Nucleus accumbens (tissue), 56 donors: ENCODE data around the gene FXR2.

ENCODE experiments used
- DNase-seq, 56 donors: peaks; one replicate each; lab custom pipeline; 2025; lab: John Stamatoyannopoulos, UW

Gene FXR2

GRCh38 chr17:7557147-7557764 lies 57.4 kb downstream of the FXR2 start:
- no peak for DNase-seq

- DNase-seq, result no peak
Measured at GRCh38 chr17:7556627-7557026, 58.1 kb downstream of the FXR2 start.

- no peak for DNase-seq
Measured at GRCh38 chr17:7555320-7555948, 59.3 kb downstream of the FXR2 start.

GRCh38 chr17:7553356-7553755 lies 61.3 kb downstream of the FXR2 start:
- DNase-seq, result no peak

GRCh38 chr17:7552621-7553051 lies 62.1 kb downstream of the FXR2 start:
- no peak for DNase-seq

- DNase-seq, result no peak
Measured at GRCh38 chr17:7551396-7551795, 63.3 kb downstream of the FXR2 start.

GRCh38 chr17:7550344-7550743 lies 64.4 kb downstream of the FXR2 start:
- no peak for DNase-seq

GRCh38 chr17:7549401-7550055 lies 65.2 kb downstream of the FXR2 start:
- peak in 37 of 56 donors; percentile 24 to 84 (median 58) for DNase-seq

GRCh38 chr17:7548585-7549400 lies 65.9 kb downstream of the FXR2 start, which contains the start of gene TNFSF12:
Gene TNFSF12 (plus strand): TSS chr17:7549058. CDS start chr17:7549154, 96 bp downstream.
- DNase-seq, result peak in 33 of 56 donors; percentile 16 to 72 (median 41)

GRCh38 chr17:7544911-7545310 lies 69.8 kb downstream of the FXR2 start:
- DNase-seq, result peak in 9 of 56 donors; percentile 0 to 38 (median 16)
